ENCODE measurements around the gene SEMA5A. TPM values are rescaled to one million over a fixed set of nuclear protein-coding genes. Genes with fewer than 3 reads are reported as not detected.

SEMA5A gene
- total RNA-seq, 2 experiments from 2014 or later = 0.48 to 0.52 TPM

GRCh38 chr5:9149988-9150387 is 395.9 kb downstream of the SEMA5A start:
- Mint-ChIP-seq H3K4me3 (no peak overlapping the region), H3K27me3 (no peaks in the 10 kb centered on the region), H3K4me1 (ENCODE audit: low read depth) (no peaks in the 10 kb centered on the region), H3K27ac (no peak overlapping the region), H3K9me3 (no peaks in the 10 kb centered on the region), H3K36me3 (no peaks in the 10 kb centered on the region)
- no peak for DNase-seq
- ChIA-PET POLR2A (no interaction called here), CTCF (no interaction called here)
- intact Hi-C loops (cut with micrococcal nuclease) = no loop called here

- Mint-ChIP-seq H3K4me3 (no peak overlapping the region), H3K27me3 (no peaks in the 10 kb centered on the region), H3K27ac (no peak overlapping the region), H3K4me1 (ENCODE audit: low read depth) (no peaks in the 10 kb centered on the region), H3K9me3 (no peaks in the 10 kb centered on the region), H3K36me3 (no peaks in the 10 kb centered on the region)
- intact Hi-C loops (cut with micrococcal nuclease) = no loop called here
- DNase-seq = no peak
- CTCF ChIA-PET = no interaction called here
- POLR2A ChIA-PET = no interaction called here
Observed at GRCh38 chr5:9148242-9148641, 397.6 kb downstream of the SEMA5A start.

GRCh38 chr5:9140711-9141110 is 405.2 kb downstream of the SEMA5A start:
- ChIA-PET POLR2A (no interaction called here), CTCF (no interaction called here)
- Mint-ChIP-seq H3K27me3 (no peaks in the 10 kb centered on the region), H3K9me3 (peaks cover 2% of the 10 kb centered on the region), H3K27ac (no peak overlapping the region), H3K4me1 (ENCODE audit: low read depth) (no peaks in the 10 kb centered on the region), H3K4me3 (no peak overlapping the region), H3K36me3 (no peaks in the 10 kb centered on the region)
- intact Hi-C loops (cut with micrococcal nuclease) = no loop called here
- DNase-seq = no peak

DNA sequence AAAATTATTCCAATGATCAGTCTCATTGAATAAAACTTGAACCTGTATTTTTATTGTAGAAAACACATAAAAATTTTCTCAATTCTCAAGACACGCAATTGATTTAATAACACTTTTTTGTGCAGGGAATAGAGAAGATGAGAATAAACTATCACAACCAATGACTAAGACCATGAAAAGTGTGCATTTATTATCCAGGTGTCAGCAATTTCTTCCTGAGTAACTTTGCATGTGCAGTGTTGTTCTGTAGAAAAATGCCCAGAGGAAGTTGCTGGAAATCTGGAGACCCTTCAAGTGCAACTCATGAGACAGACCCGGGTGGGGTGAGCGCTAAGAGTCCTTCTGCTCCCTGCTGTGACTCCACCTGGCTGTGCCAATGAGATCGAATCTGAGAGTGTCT is 405.7 kb downstream of the SEMA5A start:
- peaks cover 5% of the 10 kb centered on the region for H3K9me3 Mint-ChIP-seq
- DNase-seq = no peak
- H3K27me3 Mint-ChIP-seq = no peaks in the 10 kb centered on the region
- H3K4me1 Mint-ChIP-seq (ENCODE audit: low read depth) = no peaks in the 10 kb centered on the region
- ChIA-PET CTCF (no interaction called here), POLR2A (no interaction called here)
- H3K27ac Mint-ChIP-seq = no peak overlapping the region
- H3K4me3 Mint-ChIP-seq = no peak overlapping the region
- peaks cover 2% of the 10 kb centered on the region for H3K36me3 Mint-ChIP-seq
- intact Hi-C loops (cut with micrococcal nuclease) = no loop called here

GRCh38 chr5:9139344-9139743 is 406.5 kb downstream of the SEMA5A start:
- DNase-seq = no peak
- intact Hi-C loops (cut with micrococcal nuclease) = no loop called here
- Mint-ChIP-seq H3K4me1 (ENCODE audit: low read depth) (no peaks in the 10 kb centered on the region), H3K36me3 (peaks cover 2% of the 10 kb centered on the region), H3K9me3 (peaks cover 5% of the 10 kb centered on the region), H3K27ac (no peak overlapping the region), H3K4me3 (no peak overlapping the region), H3K27me3 (no peaks in the 10 kb centered on the region)
- ChIA-PET POLR2A (no interaction called here), CTCF (no interaction called here)

DNA sequence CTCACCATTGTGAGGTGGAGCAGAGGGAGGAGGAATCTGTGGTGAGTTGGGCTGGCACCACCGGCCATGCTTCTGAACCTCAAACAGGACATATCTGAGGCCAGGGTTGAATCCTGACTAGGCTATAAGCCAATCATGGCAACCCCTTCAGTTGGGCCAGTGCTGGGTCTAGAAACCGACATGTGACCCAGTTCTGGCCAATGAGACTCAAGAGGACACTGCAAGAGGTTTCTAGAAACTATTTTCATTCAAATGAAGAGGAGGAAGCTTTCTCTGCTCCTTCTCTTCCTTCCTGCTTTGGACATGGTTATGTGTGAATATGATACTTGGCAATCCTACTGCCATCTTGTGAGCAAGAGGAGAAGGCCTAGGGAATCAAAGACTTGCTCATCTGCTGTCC is 417.7 kb downstream of the SEMA5A start:
- POLR2A ChIA-PET = no interaction called here
- CTCF ChIA-PET = no interaction called here
- Mint-ChIP-seq H3K27ac (no peak overlapping the region), H3K36me3 (peaks cover 4% of the 10 kb centered on the region), H3K27me3 (no peaks in the 10 kb centered on the region), H3K4me3 (no peak overlapping the region), H3K9me3 (peaks cover 2% of the 10 kb centered on the region), H3K4me1 (ENCODE audit: low read depth) (no peaks in the 10 kb centered on the region)
- DNase-seq = no peak
- intact Hi-C loops (cut with micrococcal nuclease) = no loop called here

DNA sequence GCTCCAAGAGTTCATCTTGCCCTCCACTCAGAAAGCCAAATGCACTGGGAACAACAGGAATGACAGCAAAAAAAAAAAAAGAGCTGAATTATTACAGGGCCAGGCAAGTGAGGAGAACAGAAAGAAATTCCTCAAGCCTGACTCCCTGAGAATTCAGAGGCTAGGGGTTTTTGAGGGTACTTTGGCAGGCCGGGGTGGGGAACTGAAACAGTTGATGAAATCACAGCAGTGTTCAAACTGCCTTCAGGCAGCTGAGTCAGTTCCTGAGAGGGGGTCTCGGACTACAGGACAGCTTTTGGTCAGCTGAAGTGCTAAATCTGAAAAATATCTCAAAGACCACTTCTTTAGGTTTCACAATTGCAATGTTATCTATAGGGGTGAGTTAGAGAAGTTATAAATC is 419.4 kb downstream of the SEMA5A start:
- H3K4me3 Mint-ChIP-seq = no peak overlapping the region
- H3K27ac Mint-ChIP-seq = no peak overlapping the region
- POLR2A ChIA-PET = no interaction called here
- H3K36me3 Mint-ChIP-seq = peaks cover 4% of the 10 kb centered on the region
- no peaks in the 10 kb centered on the region for H3K27me3 Mint-ChIP-seq
- CTCF ChIA-PET = no interaction called here
- intact Hi-C loops (cut with micrococcal nuclease) = no loop called here
- peaks cover 2% of the 10 kb centered on the region for H3K9me3 Mint-ChIP-seq
- H3K4me1 Mint-ChIP-seq (ENCODE audit: low read depth) = no peaks in the 10 kb centered on the region
- DNase-seq = no peak

DNA sequence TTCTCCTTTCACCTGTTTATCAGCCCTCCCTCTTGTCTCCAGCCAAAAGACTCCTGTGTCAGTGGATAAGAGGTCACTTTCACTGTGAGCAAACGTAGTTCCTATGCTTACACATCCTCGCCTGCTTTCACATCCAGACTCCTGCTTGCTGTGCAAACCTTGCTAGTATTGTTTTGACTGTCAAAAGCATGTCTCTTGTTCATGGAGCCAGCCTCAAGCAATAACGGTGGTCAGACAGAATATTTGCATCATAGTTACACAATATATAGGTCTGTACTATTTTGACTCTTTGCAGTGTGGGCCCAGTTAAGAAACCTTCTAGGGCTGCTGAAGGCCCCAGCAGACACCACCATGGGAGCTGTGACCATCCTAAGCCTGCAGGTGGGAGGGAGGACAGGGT is 420.0 kb downstream of the SEMA5A start:
- Mint-ChIP-seq H3K27ac (no peak overlapping the region), H3K9me3 (peaks cover 2% of the 10 kb centered on the region), H3K4me1 (ENCODE audit: low read depth) (no peaks in the 10 kb centered on the region), H3K36me3 (peaks cover 4% of the 10 kb centered on the region), H3K4me3 (no peak overlapping the region), H3K27me3 (no peaks in the 10 kb centered on the region)
- ChIA-PET CTCF (no interaction called here), POLR2A (no interaction called here)
- intact Hi-C loops (cut with micrococcal nuclease) = no loop called here
- DNase-seq = no peak

GRCh38 chr5:9124838-9125237 is 421.0 kb downstream of the SEMA5A start:
- H3K9me3 Mint-ChIP-seq = peaks cover 2% of the 10 kb centered on the region
- H3K4me1 Mint-ChIP-seq (ENCODE audit: low read depth) = no peaks in the 10 kb centered on the region
- DNase-seq = no peak
- intact Hi-C loops (cut with micrococcal nuclease) = no loop called here
- CTCF ChIA-PET = no interaction called here
- H3K27ac Mint-ChIP-seq = no peak overlapping the region
- POLR2A ChIA-PET = no interaction called here
- H3K27me3 Mint-ChIP-seq = no peaks in the 10 kb centered on the region
- H3K36me3 Mint-ChIP-seq = peaks cover 4% of the 10 kb centered on the region
- no peak overlapping the region for H3K4me3 Mint-ChIP-seq

DNA sequence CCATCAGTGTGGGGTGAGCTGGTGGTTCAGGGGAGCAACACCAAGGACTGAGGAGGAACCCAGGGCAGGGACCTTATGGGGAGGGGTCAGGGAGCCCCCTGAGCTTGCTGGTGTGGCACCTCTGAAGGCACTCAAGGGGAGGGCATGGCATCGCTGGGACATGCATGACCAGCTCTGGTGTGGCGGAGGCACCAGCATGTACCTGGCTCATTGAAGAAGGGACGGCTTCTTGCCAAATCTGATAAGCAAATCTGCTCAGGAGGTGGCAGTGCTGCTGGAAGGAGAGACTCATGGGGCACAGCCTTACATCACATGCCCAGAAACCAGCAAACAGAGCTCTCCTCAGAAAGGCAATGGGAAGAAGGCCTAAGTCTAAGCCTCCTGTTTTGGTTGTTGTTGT is 421.8 kb downstream of the SEMA5A start:
- Mint-ChIP-seq H3K36me3 (peaks cover 4% of the 10 kb centered on the region), H3K9me3 (peaks cover 2% of the 10 kb centered on the region), H3K27me3 (no peaks in the 10 kb centered on the region), H3K4me3 (no peak overlapping the region), H3K27ac (no peak overlapping the region), H3K4me1 (ENCODE audit: low read depth) (no peaks in the 10 kb centered on the region)
- POLR2A ChIA-PET = no interaction called here
- no peak for DNase-seq
- CTCF ChIA-PET = no interaction called here
- intact Hi-C loops (cut with micrococcal nuclease) = no loop called here

DNA sequence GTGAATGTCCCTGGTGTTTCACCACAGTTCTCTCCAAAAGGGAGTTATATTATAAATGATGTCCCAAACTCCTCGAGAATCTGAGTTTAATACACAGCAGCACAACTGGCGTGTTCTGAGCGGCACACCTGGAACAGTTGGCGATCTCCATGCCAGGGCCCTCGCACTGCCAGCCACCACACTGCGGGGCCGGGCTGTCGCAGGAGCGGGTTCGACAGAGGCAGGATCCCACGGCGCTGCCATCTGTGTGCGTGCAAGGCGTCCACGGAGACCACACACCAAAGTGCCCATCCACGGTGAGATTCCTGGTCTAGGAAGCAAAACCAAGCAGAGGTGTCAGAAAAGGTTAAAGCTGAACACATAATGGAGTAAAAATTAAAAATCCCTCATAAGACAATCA is 423.3 kb downstream of the SEMA5A start:
- ChIA-PET CTCF (no interaction called here), POLR2A (no interaction called here)
- Mint-ChIP-seq H3K4me3 (no peak overlapping the region), H3K9me3 (peaks cover 2% of the 10 kb centered on the region), H3K4me1 (ENCODE audit: low read depth) (no peaks in the 10 kb centered on the region), H3K27ac (no peak overlapping the region), H3K36me3 (peaks cover 4% of the 10 kb centered on the region), H3K27me3 (no peaks in the 10 kb centered on the region)
- no peak for DNase-seq
- intact Hi-C loops (cut with micrococcal nuclease) = no loop called here

- ChIA-PET POLR2A (no interaction called here), CTCF (no interaction called here)
- intact Hi-C loops (cut with micrococcal nuclease) = no loop called here
- DNase-seq = no peak
- Mint-ChIP-seq H3K4me1 (ENCODE audit: low read depth) (no peaks in the 10 kb centered on the region), H3K4me3 (no peak overlapping the region), H3K36me3 (peaks cover 4% of the 10 kb centered on the region), H3K9me3 (peaks cover 2% of the 10 kb centered on the region), H3K27me3 (no peaks in the 10 kb centered on the region), H3K27ac (no peak overlapping the region)
Observed at GRCh38 chr5:9121597-9121996, 424.3 kb downstream of the SEMA5A start.

DNA sequence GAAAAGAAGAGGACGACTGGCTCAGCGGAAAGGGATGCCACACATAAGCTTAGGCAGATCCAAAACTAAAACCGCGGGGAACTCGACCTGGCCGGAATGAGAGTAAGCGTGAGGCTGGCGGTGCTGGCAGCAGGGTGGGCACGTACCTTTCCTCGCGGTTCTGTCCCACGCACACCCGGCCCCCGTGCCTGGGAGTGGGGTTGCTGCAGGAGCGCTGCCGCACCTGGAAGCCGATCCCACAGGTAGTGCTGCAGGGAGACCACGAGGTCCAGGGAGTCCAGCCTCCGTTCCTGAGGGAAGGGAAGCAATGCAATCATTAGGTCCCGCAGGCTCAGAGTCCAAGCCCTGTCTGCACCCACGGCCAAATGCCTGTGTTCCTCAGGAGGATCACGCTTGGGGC is 427.0 kb downstream of the SEMA5A start:
- H3K27ac Mint-ChIP-seq = no peak overlapping the region
- H3K27me3 Mint-ChIP-seq = no peaks in the 10 kb centered on the region
- peaks cover 3% of the 10 kb centered on the region for H3K9me3 Mint-ChIP-seq
- ChIA-PET POLR2A (no interaction called here), CTCF (no interaction called here)
- H3K4me3 Mint-ChIP-seq = no peak overlapping the region
- H3K36me3 Mint-ChIP-seq = no peaks in the 10 kb centered on the region
- DNase-seq = no peak
- intact Hi-C loops (cut with micrococcal nuclease) = no loop called here
- no peaks in the 10 kb centered on the region for H3K4me1 Mint-ChIP-seq (ENCODE audit: low read depth)

DNA sequence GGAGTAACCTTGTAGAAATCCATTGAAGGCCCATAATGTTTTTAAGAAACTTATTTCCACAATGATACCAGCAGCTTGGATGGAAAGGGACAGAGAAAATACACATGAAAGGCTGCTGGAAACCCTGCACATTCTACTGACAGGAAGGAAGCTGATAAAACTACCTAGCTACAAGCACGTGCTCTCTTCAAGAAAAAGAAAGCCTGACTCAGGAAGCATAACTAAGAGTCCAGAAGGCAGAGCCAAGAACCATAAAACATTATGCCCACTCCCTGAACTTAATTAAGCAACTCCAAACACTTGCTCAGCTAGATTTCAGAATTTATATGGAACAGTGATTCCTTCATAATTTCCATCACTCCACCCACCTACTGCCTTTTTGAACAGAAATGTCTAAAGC is 430.8 kb downstream of the SEMA5A start:
- peaks cover 5% of the 10 kb centered on the region for H3K9me3 Mint-ChIP-seq
- H3K36me3 Mint-ChIP-seq = no peaks in the 10 kb centered on the region
- CTCF ChIA-PET = no interaction called here
- H3K4me1 Mint-ChIP-seq (ENCODE audit: low read depth) = no peaks in the 10 kb centered on the region
- intact Hi-C loops (cut with micrococcal nuclease) = no loop called here
- DNase-seq = no peak
- no peaks in the 10 kb centered on the region for H3K27me3 Mint-ChIP-seq
- H3K27ac Mint-ChIP-seq = no peak overlapping the region
- POLR2A ChIA-PET = no interaction called here
- H3K4me3 Mint-ChIP-seq = no peak overlapping the region
